HG03342 (cell line): ENCODE data around the gene IMPA2.
"Not testable (repeated sequence)": the region's sequence is repeated elsewhere in the genome, so short reads cannot be mapped to it uniquely, and the experiment has no call there.

Experiments
- ATAC-seq: cut with Tn5 transposase; IDR thresholded peaks from one replicate; pipeline ENCODE4 v1.9.1; 2021; ENCODE audit warnings: mild to moderate bottlenecking, moderate library complexity; ENCODE audit not compliant: unreplicated experiment

The IMPA2 gene

GRCh38 chr18:11981192-11981542 lies at the start of gene IMPA2:
IMPA2 (plus strand) TSS chr18:11981507; CDS start chr18:11981670, 163 bp downstream.
- ATAC-seq: peak; percentile 32

GRCh38 chr18:11932393-11932792 lies 48.9 kb upstream of the IMPA2 start:
- no peak for ATAC-seq

GRCh38 chr18:11937874-11938478 lies 43.3 kb upstream of the IMPA2 start:
- peak; percentile 59 for ATAC-seq

GRCh38 chr18:11940956-11941355 lies 40.4 kb upstream of the IMPA2 start:
- no peak for ATAC-seq

- ATAC-seq: no peak
Observed at GRCh38 chr18:11943551-11943950, 37.8 kb upstream of the IMPA2 start.

- no peak for ATAC-seq
Observed at GRCh38 chr18:11944252-11944651, 37.1 kb upstream of the IMPA2 start.

GRCh38 chr18:11944786-11945185 lies 36.5 kb upstream of the IMPA2 start:
- ATAC-seq: no peak

GRCh38 chr18:11945834-11946659 lies 35.3 kb upstream of the IMPA2 start:
- not testable (repeated sequence) for ATAC-seq

GRCh38 chr18:11946756-11947155 lies 34.6 kb upstream of the IMPA2 start:
- ATAC-seq: no peak

- peak; percentile 79 for ATAC-seq
Observed at GRCh38 chr18:11947214-11948191, 33.8 kb upstream of the IMPA2 start.

GRCh38 chr18:11948852-11949523 lies 32.3 kb upstream of the IMPA2 start:
- ATAC-seq: no peak

- ATAC-seq: no peak
Observed at GRCh38 chr18:11950824-11951223, 30.5 kb upstream of the IMPA2 start.

GRCh38 chr18:11951390-11951851 lies 29.9 kb upstream of the IMPA2 start:
- no peak for ATAC-seq

- ATAC-seq: no peak
Observed at GRCh38 chr18:11953113-11953512, 28.2 kb upstream of the IMPA2 start.

GRCh38 chr18:11955239-11956029 lies 25.9 kb upstream of the IMPA2 start:
- ATAC-seq: no peak

GRCh38 chr18:11956371-11957308 lies 24.7 kb upstream of the IMPA2 start:
- ATAC-seq: no peak

- no peak for ATAC-seq
Observed at GRCh38 chr18:11957636-11958035, 23.7 kb upstream of the IMPA2 start.

- not testable (repeated sequence) for ATAC-seq
Observed at GRCh38 chr18:11959651-11960050, 21.7 kb upstream of the IMPA2 start.
